AG04449 (cell line): ENCODE measurements around the gene TMEM187.

Experiments
- CTCF ChIA-PET: fragments of 350-600 bp; formaldehyde crosslinking; extraction: SDS; loops from one replicate; lab custom pipeline; 2021; ENCODE audit warnings: antibody characterized with exemption; lab: Yijun Ruan, JAX
- POLR2A ChIA-PET: fragments of 400-600, 350-600 bp; formaldehyde crosslinking; extraction: SDS; loops from one replicate; lab custom pipeline; 2020; ENCODE audit warnings: antibody characterized with exemption, inconsistent platforms; lab: Yijun Ruan, JAX
- DNase-seq: peaks from one replicate; pipeline ENCODE4 v3.0.0-alpha.2; 2010; ENCODE audit warnings: low read depth, low spot score
- H3K4me3 ChIP-seq: 2 replicates; pipeline ENCODE4 v1.5.1; 2011; ENCODE audit warnings: low read depth, mild to moderate bottlenecking, control low read depth, low read length
- CTCF ChIP-seq: IDR thresholded peaks from one replicate; pipeline ENCODE4 v1.5.1; 2011; ENCODE audit warnings: mild to moderate bottlenecking, moderate library complexity, low read length, control low read depth, inconsistent platforms; ENCODE audit not compliant: insufficient read depth; ENCODE audit errors: missing control alignments

The TMEM187 gene

GRCh38 chrX:153984351-153985178 is 12.0 kb downstream of the TMEM187 start:
- no peak overlapping the region for H3K4me3 ChIP-seq
- DNase-seq, result no peak
- POLR2A ChIA-PET, result no interaction called here
- no peak for TF ChIP-seq CTCF
- CTCF ChIA-PET, result interaction anchor here (1.5 kb wide), 1 partner anchor 28 kb away, joined by 3 read pairs; no protein-coding TSS in a partner anchor

DNA sequence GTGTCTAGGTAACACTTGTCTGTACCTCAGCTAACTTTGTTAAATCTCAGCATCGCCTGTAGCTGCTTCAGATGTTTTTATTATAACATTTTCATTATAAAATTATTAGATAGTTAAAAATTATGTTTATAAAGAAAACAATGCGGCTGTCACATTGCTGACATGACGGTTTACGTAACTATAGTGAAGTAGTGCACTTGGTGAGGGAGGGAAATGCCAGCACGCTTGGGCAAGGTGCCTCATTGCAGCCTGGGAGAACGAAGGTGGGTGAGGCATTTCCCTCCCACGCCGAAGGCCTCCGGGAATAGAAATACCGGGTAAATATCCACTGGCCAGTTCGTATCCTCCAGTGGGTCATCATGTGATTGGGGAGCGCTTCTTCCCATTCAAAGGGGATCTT is 15.9 kb downstream of the TMEM187 start:
- H3K4me3 ChIP-seq, result no peak overlapping the region
- CTCF ChIA-PET, result interaction anchor here (1.2 kb wide), 1 partner anchor 25 kb away, joined by 4 read pairs; no protein-coding TSS in a partner anchor
- no peak for DNase-seq
- no peak for TF ChIP-seq CTCF
- POLR2A ChIA-PET, result no interaction called here

GRCh38 chrX:153989973-153990655 is 17.6 kb downstream of the TMEM187 start:
- DNase-seq, result no peak
- TF ChIP-seq CTCF, result no peak
- ChIA-PET POLR2A (no interaction called here), CTCF (interaction anchor here (1.0 kb wide), 1 partner anchor 43 kb away, joined by 3 read pairs; no protein-coding TSS in a partner anchor)
- H3K4me3 ChIP-seq, result no peak overlapping the region

- CTCF ChIA-PET, result no interaction called here
- no peak for TF ChIP-seq CTCF
- no peak overlapping the region for H3K4me3 ChIP-seq
- DNase-seq, result no peak
- POLR2A ChIA-PET, result no interaction called here
Measured at GRCh38 chrX:153991013-153991580, 18.5 kb downstream of the TMEM187 start.

- POLR2A ChIA-PET, result no interaction called here
- CTCF ChIA-PET, result interaction anchor here (1.1 kb wide), 1 partner anchor 22 kb away, joined by 3 read pairs; no protein-coding TSS in a partner anchor
Measured at GRCh38 chrX:153992180-153992579, 19.6 kb downstream of the TMEM187 start.

More at GRCh38 chrX:153992180-153992579, 19.6 kb downstream of the TMEM187 start:
- no peak overlapping the region for H3K4me3 ChIP-seq
- DNase-seq, result no peak
- TF ChIP-seq CTCF, result no peak
